Osteocyte (in vitro differentiated cells): ENCODE results near the gene MFSD2B. TPM values are rescaled to one million over a fixed set of nuclear protein-coding genes. Genes with fewer than 3 reads are reported as not detected.

Source experiments
- DNase-seq: peaks from one replicate; pipeline ENCODE4 v3.0.0; 2021; ENCODE audit warnings: mixed read lengths; ENCODE audit not compliant: unreplicated experiment; ENCODE audit errors: extremely low spot score
- H3K27ac Mint-ChIP-seq: one replicate; pipeline ENCODE4 v1.8.0; 2021; ENCODE audit warnings: mild to moderate bottlenecking, mixed read lengths; ENCODE audit not compliant: unreplicated experiment
- H3K27me3 Mint-ChIP-seq: one replicate; pipeline ENCODE4 v1.8.0; 2021; ENCODE audit warnings: mixed read lengths; ENCODE audit not compliant: unreplicated experiment
- H3K36me3 Mint-ChIP-seq: one replicate; pipeline ENCODE4 v1.8.0; 2021; ENCODE audit warnings: mixed read lengths; ENCODE audit not compliant: unreplicated experiment
- H3K4me1 Mint-ChIP-seq: one replicate; pipeline ENCODE4 v1.8.0; 2021; ENCODE audit warnings: mixed read lengths; ENCODE audit not compliant: unreplicated experiment
- H3K4me3 Mint-ChIP-seq: one replicate; pipeline ENCODE4 v1.8.0; 2021; ENCODE audit warnings: mild to moderate bottlenecking, moderate library complexity, mixed read lengths; ENCODE audit not compliant: unreplicated experiment
- H3K9me3 Mint-ChIP-seq: one replicate; pipeline ENCODE4 v1.8.0; 2021; ENCODE audit warnings: mixed read lengths; ENCODE audit not compliant: unreplicated experiment
- CTCF ChIP-seq: fragments of 200-600 bp; sonication (generic); IDR thresholded peaks from 2 replicates; pipeline ENCODE4 v1.5.0; 2021; ENCODE audit warnings: antibody characterized with exemption, mild to moderate bottlenecking, moderate library complexity
- total RNA-seq: library from RNA; stranded (reverse); gene quantifications from 2 replicates; pipeline ENCODE4 v1.2.1, GENCODE V29; 2021

MFSD2B gene
- total RNA-seq, 1 donor from 2014 or later, result not detected

- DNase-seq, result no peak
- H3K9me3 Mint-ChIP-seq, result no peaks in the 10 kb centered on the region
- H3K27ac Mint-ChIP-seq, result no peak overlapping the region
- H3K27me3 Mint-ChIP-seq, result no peaks in the 10 kb centered on the region
- no peak overlapping the region for H3K4me3 Mint-ChIP-seq
- TF ChIP-seq CTCF, result no peak
- H3K36me3 Mint-ChIP-seq, result peaks cover 8% of the 10 kb centered on the region
- peaks cover 16% of the 10 kb centered on the region for H3K4me1 Mint-ChIP-seq
Observed at GRCh38 chr2:24020244-24020643, 10.4 kb downstream of the MFSD2B start.

GRCh38 chr2:24021122-24021998 lies 11.5 kb downstream of the MFSD2B start:
- Mint-ChIP-seq H3K4me3 (no peak overlapping the region), H3K36me3 (peaks cover 10% of the 10 kb centered on the region), H3K27ac (no peak overlapping the region), H3K4me1 (peaks cover 6% of the 10 kb centered on the region), H3K9me3 (no peaks in the 10 kb centered on the region), H3K27me3 (no peaks in the 10 kb centered on the region)
- TF ChIP-seq CTCF, result no peak
- no peak for DNase-seq

GRCh38 chr2:24022324-24022974 lies 12.6 kb downstream of the MFSD2B start:
- H3K27me3 Mint-ChIP-seq, result no peaks in the 10 kb centered on the region
- peaks cover 12% of the 10 kb centered on the region for H3K36me3 Mint-ChIP-seq
- DNase-seq, result no peak
- H3K4me1 Mint-ChIP-seq, result peaks cover 4% of the 10 kb centered on the region
- no peak overlapping the region for H3K4me3 Mint-ChIP-seq
- TF ChIP-seq CTCF, result no peak
- no peak overlapping the region for H3K27ac Mint-ChIP-seq
- H3K9me3 Mint-ChIP-seq, result no peaks in the 10 kb centered on the region

DNA sequence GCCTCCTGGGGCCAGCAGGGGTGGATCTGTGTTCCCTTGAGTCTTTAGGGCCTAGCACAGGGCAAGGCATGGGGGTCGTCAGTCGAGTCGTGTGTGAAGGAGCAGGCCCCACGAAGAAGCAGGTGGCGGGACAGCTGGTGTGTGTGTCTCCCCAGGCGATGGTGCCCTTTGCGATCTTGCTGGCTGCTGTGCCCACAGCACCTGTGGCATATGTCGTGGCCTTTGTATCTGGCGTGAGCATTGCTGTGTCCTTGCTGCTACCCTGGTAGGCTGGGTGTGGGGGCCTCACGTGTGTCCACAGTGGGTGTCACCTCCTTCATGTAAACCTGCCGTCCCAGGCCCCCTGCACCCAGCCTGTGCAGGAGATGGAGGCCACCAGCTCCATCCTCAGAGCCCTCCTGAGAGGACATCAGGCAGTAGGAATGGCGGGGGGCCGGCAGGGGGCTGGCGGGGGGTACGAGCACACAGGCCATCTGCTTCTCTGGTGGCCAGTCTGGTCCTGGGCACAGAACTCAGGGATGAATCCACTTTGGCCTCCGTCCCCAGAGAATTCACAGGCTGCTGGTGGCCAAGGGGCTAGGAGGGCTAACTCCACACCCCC lies 13.2 kb downstream of the MFSD2B start:
- no peak overlapping the region for H3K4me3 Mint-ChIP-seq
- no peak for TF ChIP-seq CTCF
- peaks cover 2% of the 10 kb centered on the region for H3K4me1 Mint-ChIP-seq
- peaks cover 12% of the 10 kb centered on the region for H3K36me3 Mint-ChIP-seq
- H3K27me3 Mint-ChIP-seq, result no peaks in the 10 kb centered on the region
- no peak for DNase-seq
- H3K9me3 Mint-ChIP-seq, result no peaks in the 10 kb centered on the region
- H3K27ac Mint-ChIP-seq, result no peak overlapping the region

GRCh38 chr2:24024018-24024417 lies 14.1 kb downstream of the MFSD2B start:
- peaks cover 15% of the 10 kb centered on the region for H3K36me3 Mint-ChIP-seq
- H3K27ac Mint-ChIP-seq, result no peak overlapping the region

More at GRCh38 chr2:24024018-24024417, 14.1 kb downstream of the MFSD2B start:
- no peak for DNase-seq
- no peak for TF ChIP-seq CTCF
- H3K9me3 Mint-ChIP-seq, result no peaks in the 10 kb centered on the region
- peaks cover 2% of the 10 kb centered on the region for H3K4me1 Mint-ChIP-seq
- H3K4me3 Mint-ChIP-seq, result no peak overlapping the region
- no peaks in the 10 kb centered on the region for H3K27me3 Mint-ChIP-seq
